Endothelial cell of umbilical vein (primary cell): Measurements from ENCODE around the gene C14orf180. TPM values are rescaled to one million over a fixed set of nuclear protein-coding genes. Genes with fewer than 3 reads are reported as not detected.

Experiments
- Bru-seq: library from RNA; stranded (reverse); fragments of 400-500 nt; gene quantifications from one replicate; lab custom pipeline; 2021; lab: Mats Ljungman, UMichigan
- BruChase-seq, 2 experiments: library from RNA; stranded (reverse); fragments of 400-500 nt; gene quantifications; one replicate each; lab custom pipeline; 2021; lab: Mats Ljungman, UMichigan
- BruUV-seq: library from RNA; stranded (reverse); fragments of 400-500 nt; replicated peaks from 2 replicates; lab custom pipeline; 2021; lab: Mats Ljungman, UMichigan
- CTCF ChIA-PET: fragments of 300-600, 350-600 bp; sonication (Branson Sonifier 250); formaldehyde crosslinking; loops from one replicate; lab custom pipeline; 2021; ENCODE audit warnings: antibody characterized with exemption, inconsistent platforms; lab: Charles Lee
- POLR2A ChIA-PET: fragments of 300-600, 350-600 bp; sonication (Branson Sonifier 250); formaldehyde crosslinking; loops from one replicate; lab custom pipeline; 2021; ENCODE audit warnings: antibody characterized with exemption, inconsistent platforms; lab: Charles Lee
- DNase-seq: peaks from one replicate; pipeline ENCODE4 v3.0.0-alpha.2; 2011; ENCODE audit warnings: low read depth, low spot score
- FAIRE-seq: peaks from 2 replicates; lab custom pipeline; 2011; peaks lifted over from hg19 to GRCh38; lab: Jason Lieb, UNC
- H2AFZ ChIP-seq: 2 replicates; pipeline ENCODE4 v1.6.0; 2012; ENCODE audit warnings: low read depth, low read length, control low read depth, inconsistent platforms
- H3K27ac ChIP-seq: 2 replicates; pipeline ENCODE4 v1.5.1; 2011; ENCODE audit warnings: low read depth, mild to moderate bottlenecking, control low read depth, low read length, moderate library complexity; ENCODE audit not compliant: insufficient read depth
- H3K27me3 ChIP-seq, 2 experiments: 2 replicates each; pipeline versions ENCODE4 v1.6.0 to v1.6.1; 2011; ENCODE audit warnings: low read length in 2 of 2, mixed read lengths in 1 of 2; ENCODE audit not compliant: control insufficient read depth in 2 of 2, insufficient read depth in 2 of 2
- H3K36me3 ChIP-seq, 2 experiments: 2 replicates in 1 of 2; 3 replicates in 1 of 2; pipeline ENCODE4 v1.5.1; 2011; ENCODE audit warnings: low read length in 2 of 2, mild to moderate bottlenecking in 1 of 2, moderate library complexity in 1 of 2; ENCODE audit not compliant: control insufficient read depth in 2 of 2, insufficient read depth in 2 of 2; ENCODE audit errors: extremely low read depth in 1 of 2
- H3K4me1 ChIP-seq: 3 replicates; pipeline ENCODE4 v1.5.1; 2011; ENCODE audit warnings: mild to moderate bottlenecking, low read length; ENCODE audit not compliant: control insufficient read depth, insufficient read depth; ENCODE audit errors: extremely low read depth
- H3K4me2 ChIP-seq: 2 replicates; pipeline ENCODE4 v1.6.1; 2011; ENCODE audit warnings: low read length, control low read depth, mixed read lengths; ENCODE audit not compliant: insufficient read depth
- H3K4me3 ChIP-seq, 3 experiments: fragments of 200-600 bp in 1 of 3; sonication (generic), shearing (Covaris generic) in 1 of 3; replicated peaks in 1 of 3; 2 replicates each; pipeline ENCODE4 v1.5.1; 2011 to 2016; ENCODE audit warnings: control low read depth in 3 of 3, low read length in 3 of 3, mild to moderate bottlenecking in 2 of 3, inconsistent platforms in 1 of 3, low read depth in 1 of 3, moderate library complexity in 1 of 3; ENCODE audit not compliant: insufficient read depth in 1 of 3
- H3K79me2 ChIP-seq: 2 replicates; pipeline ENCODE4 v1.6.0; 2012; ENCODE audit warnings: low read length, inconsistent platforms; ENCODE audit not compliant: control insufficient read depth, insufficient read depth
- H3K9ac ChIP-seq: replicated peaks from 2 replicates; pipeline ENCODE3; 2011; ENCODE audit warnings: low read length, control low read depth; ENCODE audit not compliant: insufficient read depth; ENCODE audit errors: extremely low read depth
- H3K9me1 ChIP-seq: replicated peaks from 3 replicates; pipeline ENCODE4 v1.6.0; 2011; ENCODE audit warnings: mild to moderate bottlenecking, low read length; ENCODE audit not compliant: control insufficient read depth, insufficient read depth; ENCODE audit errors: extremely low read depth
- H3K9me3 ChIP-seq: replicated peaks from 2 replicates; pipeline ENCODE4 v1.5.1; 2012; ENCODE audit warnings: low read length, inconsistent platforms; ENCODE audit not compliant: control insufficient read depth, insufficient read depth
- H4K20me1 ChIP-seq: replicated peaks from 2 replicates; pipeline ENCODE3; 2011; ENCODE audit warnings: mild to moderate bottlenecking, low read length; ENCODE audit not compliant: control insufficient read depth, insufficient read depth; ENCODE audit errors: extremely low read depth
- EZH2 ChIP-seq: IDR thresholded peaks from 2 replicates; pipeline ENCODE4 v1.6.1; 2012; ENCODE audit warnings: borderline replicate concordance, low read depth, mild to moderate bottlenecking, moderate library complexity, low read length, inconsistent platforms; ENCODE audit not compliant: severe bottlenecking
- FOS ChIP-seq: IDR thresholded peaks from 2 replicates; pipeline ENCODE4 v1.6.1; 2011; ENCODE audit warnings: mild to moderate bottlenecking, low read length, moderate library complexity, borderline replicate concordance; ENCODE audit not compliant: insufficient read depth
- GATA2 ChIP-seq: IDR thresholded peaks from 2 replicates; pipeline ENCODE4 v1.7.0; 2011; ENCODE audit warnings: low read depth, mild to moderate bottlenecking, moderate library complexity, mixed read lengths, low read length; ENCODE audit not compliant: insufficient read length, insufficient read depth
- JUN ChIP-seq: IDR thresholded peaks from 2 replicates; pipeline ENCODE4 v1.6.1; 2011; ENCODE audit warnings: borderline replicate concordance, low read depth; ENCODE audit not compliant: insufficient read length, insufficient read depth
- MYC ChIP-seq: IDR thresholded peaks from one replicate; pipeline ENCODE4 v1.6.1; 2011; ENCODE audit warnings: mild to moderate bottlenecking, low read depth, low read length
- POLR2A ChIP-seq: IDR thresholded peaks from 2 replicates; pipeline ENCODE4 v1.6.1; 2012; ENCODE audit warnings: low read depth, mild to moderate bottlenecking, control low read depth, low read length
- POLR2AphosphoS5 ChIP-seq: IDR thresholded peaks from 2 replicates; pipeline ENCODE4 v1.6.1; 2012; ENCODE audit warnings: low read depth, mild to moderate bottlenecking, control low read depth, low read length, moderate library complexity; ENCODE audit not compliant: insufficient read depth
- dilution Hi-C: fragments of 300-500 bp; cut with MboI; formaldehyde crosslinking; loops from one replicate; pipeline ENCODE4 v1.15.0; 2019; ENCODE audit warnings: low sequenced_read_pairs; ENCODE audit not compliant: extremely low pct_ligation_motif_present
- intact Hi-C: fragments of 100-400 bp; cut with micrococcal nuclease; formaldehyde crosslinking; loops from one replicate; pipeline ENCODE4 v1.10.0; 2022
- long read RNA-seq: library from polyadenylated mRNA; stranded (forward); transcript quantifications from one replicate; pipeline ENCODE4 v2.0.0, GENCODE V29; 2021
- polyA minus RNA-seq, 3 experiments: library from RNA; depleted of rRNA, polyadenylated mRNA; stranded (reverse); fragments of >200 nt; gene quantifications; 1 replicate in 1 of 3; 2 replicates in 2 of 3; pipeline ENCODE4 v1.2.3, GENCODE V29; 2011
- polyA plus RNA-seq, 4 experiments: library from polyadenylated mRNA; depleted of rRNA in 3 of 4; stranded (reverse) in 3 of 4; unstranded in 1 of 4; fragments of >200 nt; gene quantifications; 2 replicates each; pipeline versions ENCODE4 v1.2.1 to v1.2.3, GENCODE V29; 2011 to 2012; ENCODE audit warnings: missing spikeins in 1 of 4
- total RNA-seq: library from RNA; stranded (reverse); gene quantifications from 2 replicates; pipeline ENCODE4 v1.2.3, GENCODE V29; 2021
- TF ChIP-seq, protein P1 (sequence below): IDR thresholded peaks from 2 replicates; pipeline ENCODE4 v1.6.1; 2011; ENCODE audit not compliant: insufficient read depth, insufficient read length
- TF ChIP-seq, protein P2 (sequence below), 2 donors: IDR thresholded peaks; 1 replicate in 1 of 2; 2 replicates in 1 of 2; pipeline ENCODE4 v1.5.1; 2011; ENCODE audit warnings: low read length in 2 of 2, mild to moderate bottlenecking in 2 of 2, moderate library complexity in 2 of 2, control low read depth in 1 of 2, inconsistent platforms in 1 of 2, low read depth in 1 of 2; ENCODE audit not compliant: insufficient read depth in 1 of 2; ENCODE audit errors: extremely low read depth in 1 of 2

Gene C14orf180
- total RNA-seq (not detected in 2 replicates), polyA plus RNA-seq (not detected in 2 replicates), polyA minus RNA-seq (not detected in 2 replicates), Bru-seq, nascent RNA (not detected), BruChase-seq, experiment 1, labeled RNA remaining after a 6-hour chase (not detected), BruChase-seq, experiment 2, labeled RNA remaining after a 2-hour chase (not detected)
- not detected in 2 replicates for polyA plus RNA-seq (2011; cell fraction: cytosol; rRNA removed)
- polyA plus RNA-seq (2011; cell fraction: nucleus; rRNA removed): not detected in 2 replicates
- polyA plus RNA-seq (2012): not detected in 2 replicates
- not detected for polyA minus RNA-seq (2011; cell fraction: cytosol; rRNA and poly(A)+ RNA removed)
- not detected in 2 replicates for polyA minus RNA-seq (2011; cell fraction: nucleus; rRNA and poly(A)+ RNA removed)
- long read RNA-seq: 0 reads

DNA sequence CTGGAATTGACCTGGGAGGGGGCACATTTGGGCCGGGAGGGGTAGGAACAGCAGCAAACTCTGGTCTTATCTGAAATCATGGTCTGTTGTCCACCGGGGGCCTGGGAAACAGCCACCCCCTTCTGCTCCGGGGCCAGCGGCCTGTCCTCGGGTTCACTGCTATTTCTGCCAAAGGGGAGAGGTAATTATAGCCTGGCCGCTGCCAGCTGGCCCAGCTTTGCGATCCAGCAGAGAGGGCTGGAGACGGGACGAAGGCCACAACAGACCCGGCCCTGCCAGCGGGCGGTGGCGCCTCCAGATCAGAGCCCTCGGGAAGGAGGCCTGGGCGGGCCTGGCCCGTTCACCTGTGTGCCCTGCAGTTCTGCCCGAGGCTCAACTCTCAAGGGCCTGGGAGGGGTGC lies at the start of gene C14orf180:
C14orf180 (plus strand) TSS at position 258 of the 400 bp plus-strand sequence. CDS start 6,667 bp downstream, outside the sequence.
- Histone ChIP-seq H3K4me1 (no peaks in the 10 kb centered on the region), H3K79me2 (no peaks in the 10 kb centered on the region), H3K9me3 (no peaks in the 10 kb centered on the region), H3K9ac (no peak within 1 kb of the TSS), H3K36me3 (no peaks in the 10 kb centered on the region), H3K4me3 (no peak within 1 kb of the TSS), H3K4me2 (no peak within 1 kb of the TSS), H2AFZ (no peak within 1 kb of the TSS), H3K27ac (no peak within 1 kb of the TSS), H3K9me1 (no peaks in the 10 kb centered on the region), H3K27me3 (no peaks in the 10 kb centered on the region), H4K20me1 (no peaks in the 10 kb centered on the region)
- DNase-seq (no peak), FAIRE-seq (no peak)
- ChIA-PET CTCF (interaction anchor here (0.6 to 1.2 kb wide), 2 partner anchors 123 to 485 kb away, joined by 3 read pairs; no protein-coding TSS in a partner anchor), POLR2A (no interaction called here)
- TF ChIP-seq, protein P1, sequence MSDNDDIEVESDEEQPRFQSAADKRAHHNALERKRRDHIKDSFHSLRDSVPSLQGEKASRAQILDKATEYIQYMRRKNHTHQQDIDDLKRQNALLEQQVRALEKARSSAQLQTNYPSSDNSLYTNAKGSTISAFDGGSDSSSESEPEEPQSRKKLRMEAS: no peak
- TF ChIP-seq, protein P2, sequence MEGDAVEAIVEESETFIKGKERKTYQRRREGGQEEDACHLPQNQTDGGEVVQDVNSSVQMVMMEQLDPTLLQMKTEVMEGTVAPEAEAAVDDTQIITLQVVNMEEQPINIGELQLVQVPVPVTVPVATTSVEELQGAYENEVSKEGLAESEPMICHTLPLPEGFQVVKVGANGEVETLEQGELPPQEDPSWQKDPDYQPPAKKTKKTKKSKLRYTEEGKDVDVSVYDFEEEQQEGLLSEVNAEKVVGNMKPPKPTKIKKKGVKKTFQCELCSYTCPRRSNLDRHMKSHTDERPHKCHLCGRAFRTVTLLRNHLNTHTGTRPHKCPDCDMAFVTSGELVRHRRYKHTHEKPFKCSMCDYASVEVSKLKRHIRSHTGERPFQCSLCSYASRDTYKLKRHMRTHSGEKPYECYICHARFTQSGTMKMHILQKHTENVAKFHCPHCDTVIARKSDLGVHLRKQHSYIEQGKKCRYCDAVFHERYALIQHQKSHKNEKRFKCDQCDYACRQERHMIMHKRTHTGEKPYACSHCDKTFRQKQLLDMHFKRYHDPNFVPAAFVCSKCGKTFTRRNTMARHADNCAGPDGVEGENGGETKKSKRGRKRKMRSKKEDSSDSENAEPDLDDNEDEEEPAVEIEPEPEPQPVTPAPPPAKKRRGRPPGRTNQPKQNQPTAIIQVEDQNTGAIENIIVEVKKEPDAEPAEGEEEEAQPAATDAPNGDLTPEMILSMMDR (IDR thresholded peaks at IDR 0.05; ENCODE audit: extremely low read depth in 1 of 2, insufficient read depth in 1 of 2, low read depth in 1 of 2, low read length in 2 of 2): no peak
- TF ChIP-seq POLR2AphosphoS5 (no peak), POLR2A (no peak), JUN (no peak), GATA2 (no peak), EZH2 (no peak), FOS (no peak), MYC (no peak)
- dilution Hi-C loops: no loop called here
- intact Hi-C loops: no loop called here
- BruUV-seq: no TSS peak
